ENCODE data around the gene PRMT7. TPM values are rescaled to one million over a fixed set of nuclear protein-coding genes. Genes with fewer than 3 reads are reported as not detected.

PRMT7 gene
- total RNA-seq, result 10 to 100 TPM; 53.3 to 57.8 TPM

GRCh38 chr16:68310774-68311511, at the start of gene PRMT7, which contains the start of gene SLC7A6OS:
TSS of gene PRMT7 (plus strand) at chr16:68311019. CDS start at chr16:68315980, 4,961 bp downstream.
TSS of gene SLC7A6OS (minus strand) at chr16:68310946. CDS start at chr16:68310926, 20 bp downstream.
- Mint-ChIP-seq H3K27me3 (no peaks in the 10 kb centered on the region), H3K4me3 (peak within 1 kb of the TSS; percentile 96), H3K9me3 (no peaks in the 10 kb centered on the region), H3K4me1 (peaks cover 13% of the 10 kb centered on the region), H3K27ac (peak within 1 kb of the TSS; percentile 92), H3K36me3 (ENCODE audit: low read depth) (peaks cover 74% of the 10 kb centered on the region)
- peak; percentile 100 for ATAC-seq (replicated peaks)

- H3K9me3 Mint-ChIP-seq, result no peaks in the 10 kb centered on the region
- H3K4me1 Mint-ChIP-seq, result peaks cover 24% of the 10 kb centered on the region
Measured at GRCh38 chr16:68263559-68264127, 47.2 kb upstream of the PRMT7 start.

GRCh38 chr16:68264128-68265077, 46.4 kb upstream of the PRMT7 start, which contains the start of gene SLC7A6:
TSS of gene SLC7A6 (plus strand) at chr16:68264526. CDS start at chr16:68274727, 10,201 bp downstream.
- H3K9me3 Mint-ChIP-seq, result no peaks in the 10 kb centered on the region
- H3K4me1 Mint-ChIP-seq, result peaks cover 30% of the 10 kb centered on the region
- H3K4me3 Mint-ChIP-seq, result peak within 1 kb of the TSS; percentile 87
- peaks cover 45% of the 10 kb centered on the region for H3K36me3 Mint-ChIP-seq (ENCODE audit: low read depth)
- peak; percentile 80 for ATAC-seq (replicated peaks)
- no peaks in the 10 kb centered on the region for H3K27me3 Mint-ChIP-seq
- peak within 1 kb of the TSS; percentile 92 for H3K27ac Mint-ChIP-seq

More at GRCh38 chr16:68263559-68264127, 47.2 kb upstream of the PRMT7 start:
- H3K27me3 Mint-ChIP-seq, result no peaks in the 10 kb centered on the region
- peaks cover 39% of the 10 kb centered on the region for H3K36me3 Mint-ChIP-seq (ENCODE audit: low read depth)
- H3K27ac Mint-ChIP-seq, result peak overlapping the region; percentile 92
- H3K4me3 Mint-ChIP-seq, result peak overlapping the region; percentile 87
- ATAC-seq (replicated peaks), result no peak

- Mint-ChIP-seq H3K27ac (peak overlapping the region; percentile 92), H3K36me3 (ENCODE audit: low read depth) (peaks cover 54% of the 10 kb centered on the region), H3K9me3 (no peaks in the 10 kb centered on the region), H3K27me3 (no peaks in the 10 kb centered on the region), H3K4me3 (peak overlapping the region; percentile 87), H3K4me1 (peaks cover 34% of the 10 kb centered on the region)
- ATAC-seq (replicated peaks), result peak; percentile 52
Measured at GRCh38 chr16:68265078-68265920, 45.5 kb upstream of the PRMT7 start.

GRCh38 chr16:68267612-68268405, 43.0 kb upstream of the PRMT7 start:
- Mint-ChIP-seq H3K27ac (peak overlapping the region; percentile 91), H3K4me1 (peaks cover 39% of the 10 kb centered on the region), H3K36me3 (ENCODE audit: low read depth) (peaks cover 79% of the 10 kb centered on the region), H3K27me3 (no peaks in the 10 kb centered on the region), H3K4me3 (peak overlapping the region; percentile 87), H3K9me3 (no peaks in the 10 kb centered on the region)
- no peak for ATAC-seq (replicated peaks)

GRCh38 chr16:68269793-68270192, 41.0 kb upstream of the PRMT7 start:
- no peak for ATAC-seq (replicated peaks)
- no peaks in the 10 kb centered on the region for H3K27me3 Mint-ChIP-seq
- H3K27ac Mint-ChIP-seq, result peak overlapping the region; percentile 90
- peaks cover 97% of the 10 kb centered on the region for H3K36me3 Mint-ChIP-seq (ENCODE audit: low read depth)
- H3K4me3 Mint-ChIP-seq, result peak overlapping the region; percentile 71
- H3K4me1 Mint-ChIP-seq, result peaks cover 48% of the 10 kb centered on the region
- H3K9me3 Mint-ChIP-seq, result no peaks in the 10 kb centered on the region

- ATAC-seq (replicated peaks), result peak; percentile 68
- peaks cover 46% of the 10 kb centered on the region for H3K4me1 Mint-ChIP-seq
- no peaks in the 10 kb centered on the region for H3K9me3 Mint-ChIP-seq
- peak overlapping the region; percentile 71 for H3K4me3 Mint-ChIP-seq
- H3K36me3 Mint-ChIP-seq (ENCODE audit: low read depth), result peaks cover 97% of the 10 kb centered on the region
- no peaks in the 10 kb centered on the region for H3K27me3 Mint-ChIP-seq
- H3K27ac Mint-ChIP-seq, result peak overlapping the region; percentile 90
Measured at GRCh38 chr16:68270353-68270752, 40.5 kb upstream of the PRMT7 start.

- Mint-ChIP-seq H3K27ac (peak overlapping the region; percentile 89), H3K4me3 (peak overlapping the region; percentile 80), H3K36me3 (ENCODE audit: low read depth) (peaks cover 96% of the 10 kb centered on the region), H3K9me3 (no peaks in the 10 kb centered on the region), H3K27me3 (no peaks in the 10 kb centered on the region), H3K4me1 (peaks cover 45% of the 10 kb centered on the region)
- peak; percentile 36 for ATAC-seq (replicated peaks)
Measured at GRCh38 chr16:68272507-68273209, 38.2 kb upstream of the PRMT7 start.

- Mint-ChIP-seq H3K4me3 (peak overlapping the region; percentile 80), H3K9me3 (no peaks in the 10 kb centered on the region), H3K27me3 (no peaks in the 10 kb centered on the region), H3K36me3 (ENCODE audit: low read depth) (peaks cover 88% of the 10 kb centered on the region), H3K27ac (peak overlapping the region; percentile 89), H3K4me1 (peaks cover 40% of the 10 kb centered on the region)
- ATAC-seq (replicated peaks), result no peak
Measured at GRCh38 chr16:68273459-68273858, 37.4 kb upstream of the PRMT7 start.

GRCh38 chr16:68273896-68274295, 36.9 kb upstream of the PRMT7 start:
- Mint-ChIP-seq H3K4me3 (peak overlapping the region; percentile 80), H3K36me3 (ENCODE audit: low read depth) (peaks cover 83% of the 10 kb centered on the region), H3K27me3 (no peaks in the 10 kb centered on the region), H3K4me1 (peaks cover 40% of the 10 kb centered on the region), H3K9me3 (no peaks in the 10 kb centered on the region), H3K27ac (peak overlapping the region; percentile 89)
- ATAC-seq (replicated peaks), result peak; percentile 30

GRCh38 chr16:68274441-68274840, 36.4 kb upstream of the PRMT7 start:
- ATAC-seq (replicated peaks), result no peak
- Mint-ChIP-seq H3K36me3 (ENCODE audit: low read depth) (peaks cover 83% of the 10 kb centered on the region), H3K27me3 (no peaks in the 10 kb centered on the region), H3K27ac (peak overlapping the region; percentile 89), H3K9me3 (no peaks in the 10 kb centered on the region), H3K4me1 (peaks cover 34% of the 10 kb centered on the region), H3K4me3 (peak overlapping the region; percentile 80)

GRCh38 chr16:68275611-68276191, 35.1 kb upstream of the PRMT7 start:
- H3K4me1 Mint-ChIP-seq, result peaks cover 32% of the 10 kb centered on the region
- peak; percentile 88 for ATAC-seq (replicated peaks)
- no peaks in the 10 kb centered on the region for H3K27me3 Mint-ChIP-seq
- H3K36me3 Mint-ChIP-seq (ENCODE audit: low read depth), result peaks cover 80% of the 10 kb centered on the region
- H3K9me3 Mint-ChIP-seq, result no peaks in the 10 kb centered on the region
- peak overlapping the region; percentile 80 for H3K4me3 Mint-ChIP-seq
- peak overlapping the region; percentile 86 for H3K27ac Mint-ChIP-seq

Measured in activated T-helper 17 cell treated with anti-CD3 and anti-CD28 coated beads, Interleukin-2, amount 50 U/mL, for 72 hours (primary cell).